HepG2 (cell line): ENCODE results near the gene TMPRSS7. TPM values are rescaled to one million over a fixed set of nuclear protein-coding genes. Genes with fewer than 3 reads are reported as not detected.

Source experiments
- ATAC-seq: fragments of 200-7000 bp; cut with Tn5 transposase; 3 replicates; pipeline ENCODE4 v1.9.1; 2020; ENCODE audit warnings: mild to moderate bottlenecking, moderate library complexity
- BruUV-seq: library from RNA; stranded (reverse); fragments of 400-500 nt; replicated peaks from 2 replicates; lab custom pipeline; 2021; lab: Mats Ljungman, UMichigan
- CTCF ChIA-PET: fragments of 300-600 bp; formaldehyde crosslinking; extraction: SDS; loops from one replicate; lab custom pipeline; 2021; ENCODE audit warnings: low total read pairs, inconsistent platforms, low intra/inter-chr PET ratio; lab: Yijun Ruan, JAX
- POLR2A ChIA-PET: fragments of 350-600 bp; sonication (Branson Sonifier 250); formaldehyde crosslinking; loops from one replicate; lab custom pipeline; 2020; ENCODE audit warnings: antibody characterized with exemption, inconsistent platforms; lab: Yijun Ruan, JAX
- DNase-seq: peaks from one replicate; pipeline ENCODE4 v3.0.0-alpha.2; 2015; ENCODE audit warnings: low spot score
- FAIRE-seq: peaks from 3 replicates; lab custom pipeline; 2011; peaks lifted over from hg19 to GRCh38; lab: Jason Lieb, UNC
- H2AFZ ChIP-seq: one replicate; pipeline ENCODE4 v1.6.1; 2011; ENCODE audit warnings: low read length, inconsistent platforms
- H3K27ac ChIP-seq: fragments of 300-600 bp; 3 replicates; pipeline ENCODE4 v1.8.0; 2011; ENCODE audit warnings: mixed run types, mild to moderate bottlenecking, mixed read lengths, low read length, inconsistent platforms; ENCODE audit not compliant: insufficient read depth; ENCODE audit errors: extremely low read length
- H3K27me3 ChIP-seq, 2 experiments: fragments of 200-600 bp in 1 of 2; 2 replicates in 1 of 2; 3 replicates in 1 of 2; pipeline versions ENCODE4 v1.6.0 to v1.8.0; 2011; ENCODE audit warnings: low read length in 2 of 2, mild to moderate bottlenecking in 2 of 2, moderate library complexity in 2 of 2, inconsistent platforms in 1 of 2; ENCODE audit not compliant: insufficient read depth in 2 of 2, control insufficient read depth in 1 of 2
- H3K36me3 ChIP-seq, 2 experiments: fragments of 200-600 bp in 1 of 2; replicated peaks in 1 of 2; 2 replicates in 1 of 2; 3 replicates in 1 of 2; pipeline versions ENCODE4 v1.5.1 to v1.8.0; 2011; ENCODE audit warnings: low read length in 2 of 2, inconsistent platforms in 1 of 2; ENCODE audit not compliant: insufficient read depth in 2 of 2, control insufficient read depth in 1 of 2
- H3K4me1 ChIP-seq: 2 replicates; pipeline ENCODE4 v1.5.1; 2012; ENCODE audit warnings: low read length, inconsistent platforms; ENCODE audit not compliant: insufficient read depth
- H3K4me2 ChIP-seq: 2 replicates; pipeline ENCODE4 v1.6.0; 2011; ENCODE audit warnings: low read depth, low read length, inconsistent platforms
- H3K4me3 ChIP-seq, 3 experiments: fragments of 200-600 bp in 1 of 3; sonication (generic), shearing (Covaris generic) in 1 of 3; replicated peaks in 1 of 3; 2 replicates each; pipeline ENCODE4 v1.5.1; 2011 to 2016; ENCODE audit warnings: low read length in 3 of 3, inconsistent platforms in 2 of 3, low read depth in 2 of 3, mild to moderate bottlenecking in 2 of 3, control low read depth in 1 of 3, mixed read lengths in 1 of 3; ENCODE audit not compliant: insufficient read depth in 1 of 3
- H3K79me2 ChIP-seq: one replicate; pipeline ENCODE4 v1.6.1; 2011; ENCODE audit warnings: low read length, inconsistent platforms; ENCODE audit not compliant: insufficient read depth
- H3K9ac ChIP-seq: 2 replicates; pipeline ENCODE4 v1.6.0; 2011; ENCODE audit warnings: mild to moderate bottlenecking, low read depth, low read length, inconsistent platforms; ENCODE audit not compliant: insufficient read depth
- H3K9me3 ChIP-seq: 2 replicates; pipeline ENCODE4 v1.5.1; 2012; ENCODE audit warnings: mild to moderate bottlenecking, low read length
- H4K20me1 ChIP-seq: 2 replicates; pipeline ENCODE4 v1.6.0; 2011; ENCODE audit warnings: inconsistent platforms, mild to moderate bottlenecking, low read length, moderate library complexity; ENCODE audit not compliant: insufficient read depth
- AHR ChIP-seq: IDR thresholded peaks from 2 replicates; pipeline ENCODE4 v1.6.1; 2018; ENCODE audit warnings: missing genetic modification reagents, missing compliant biosample characterization
- ARHGAP35 ChIP-seq: sonication (generic); formaldehyde crosslinking; IDR thresholded peaks from 2 replicates; pipeline ENCODE4 v1.9.0; 2022; ENCODE audit warnings: mild to moderate bottlenecking, inconsistent platforms, moderate library complexity, missing genetic modification reagents, borderline replicate concordance
- ELF3 ChIP-seq: IDR thresholded peaks from 2 replicates; pipeline ENCODE4 v1.6.1; 2016; ENCODE audit warnings: missing genetic modification reagents, missing compliant biosample characterization
- MBD4 ChIP-seq: IDR thresholded peaks from 2 replicates; pipeline ENCODE4 v1.6.1; 2012; ENCODE audit warnings: low read length, inconsistent platforms, borderline replicate concordance
- PBX2 ChIP-seq: IDR thresholded peaks from 2 replicates; pipeline ENCODE4 v1.6.1; 2016; ENCODE audit warnings: control low read depth
- SIX1 ChIP-seq: sonication (generic); formaldehyde crosslinking; IDR thresholded peaks from 2 replicates; pipeline ENCODE4 v1.4.0; 2020; ENCODE audit warnings: missing genetic modification reagents, borderline replicate concordance
- TERF1 ChIP-seq: sonication (generic); formaldehyde crosslinking; IDR thresholded peaks from 2 replicates; pipeline ENCODE4 v1.8.0; 2022; ENCODE audit warnings: mild to moderate bottlenecking, missing genetic modification reagents, moderate library complexity
- ZNF20 ChIP-seq: sonication (generic); formaldehyde crosslinking; IDR thresholded peaks from 2 replicates; pipeline ENCODE4 v1.4.0; 2020; ENCODE audit warnings: mild to moderate bottlenecking, moderate library complexity, missing genetic modification reagents
- ZNF564 ChIP-seq: sonication (generic); formaldehyde crosslinking; IDR thresholded peaks from 2 replicates; pipeline ENCODE4 v1.8.1; 2023; ENCODE audit warnings: mild to moderate bottlenecking, missing genetic modification reagents
- ZNF576 ChIP-seq: sonication (generic); formaldehyde crosslinking; IDR thresholded peaks from 2 replicates; pipeline ENCODE4 v1.4.0; 2020; ENCODE audit warnings: mild to moderate bottlenecking, missing genetic modification reagents
- WGBS: methylation state at CpG from one replicate; pipeline ENCODE4 v1.1.6; 2017; ENCODE audit warnings: low lambda C conversion rate; 5-methylcytosine and 5-hydroxymethylcytosine counted together
- in situ Hi-C: cut with HindIII; loops from 2 replicates; pipeline ENCODE4 v1.10.0; 2017; ENCODE audit warnings: low pct_unique_long_range_greater_than_20kb; ENCODE audit not compliant: extremely low pct_ligation_motif_present
- intact Hi-C: fragments of 100-400 bp; cut with micrococcal nuclease; formaldehyde crosslinking; loops from one replicate; pipeline ENCODE4 v1.10.0; 2022; ENCODE audit not compliant: unreplicated experiment
- polyA plus RNA-seq, 8 experiments: library from polyadenylated mRNA; depleted of rRNA in 3 of 8; stranded (reverse) in 7 of 8; unstranded in 1 of 8; fragments of >200 nt; fragmentation: Illumina TruSeq in 4 of 8; extraction: Trizol in 4 of 8; gene quantifications; 2 replicates each; pipeline versions ENCODE4 v1.2.1 to v1.2.3, GENCODE V29; 2011 to 2016; ENCODE audit warnings: low read depth in 4 of 8, missing spikeins in 1 of 8, mixed read lengths in 1 of 8; ENCODE audit not compliant: insufficient read depth in 1 of 8
- total RNA-seq, 5 experiments: library from RNA; depleted of rRNA; stranded (reverse); fragments of >200 nt; fragmentation: Illumina TruSeq; extraction: Trizol; gene quantifications; 2 replicates each; pipeline ENCODE4 v1.2.3, GENCODE V29; 2016; ENCODE audit warnings: low read depth in 1 of 5

Gene TMPRSS7
- total and polyA plus RNA-seq, 2 of the 13 experiments (the other 11 are each of a cell fraction or from before 2014, with no cell fraction given): not detected

- Histone ChIP-seq H3K4me1 (peaks cover 26% of the 10 kb centered on the region), H3K9ac (no peak overlapping the region), H3K27ac (no peak overlapping the region), H3K4me3 (no peak overlapping the region), H4K20me1 (no peaks in the 10 kb centered on the region), H3K4me2 (no peak overlapping the region), H3K9me3 (no peaks in the 10 kb centered on the region), H3K36me3 (no peaks in the 10 kb centered on the region), H3K27me3 (no peaks in the 10 kb centered on the region; a peak in 2 of 5 replicates), H3K79me2 (no peaks in the 10 kb centered on the region), H2AFZ (no peak overlapping the region)
- no peak for FAIRE-seq
- POLR2A ChIA-PET: no interaction called here
- CTCF ChIA-PET: no interaction called here
- 42% methylated on average over 4 of the region's 4 CpGs for WGBS
- no peak for ATAC-seq
- intact Hi-C loops: no loop called here
- no peak for DNase-seq
- in situ Hi-C loops: no loop called here
- TF ChIP-seq ZNF20 (CRISPR knock-in tag): no peak
- no peak for TF ChIP-seq TERF1
- TF ChIP-seq ARHGAP35 (CRISPR knock-in tag): no peak
- TF ChIP-seq ZNF576 (CRISPR knock-in tag): no peak
- TF ChIP-seq ELF3: no peak
- no peak for TF ChIP-seq MBD4
- TF ChIP-seq SIX1 (CRISPR knock-in tag): no peak
- no peak for TF ChIP-seq AHR (CRISPR knock-in tag)
- TF ChIP-seq ZNF564 (CRISPR knock-in tag): no peak
- TF ChIP-seq PBX2 (CRISPR knock-in tag): no peak
- BruUV-seq: no TSS peak
Observed at GRCh38 chr3:112083239-112083638, 48.7 kb downstream of the TMPRSS7 start.
